ENCODE measurements around the gene RBBP5.

- TF ChIP-seq RAD21 (IDR thresholded peaks at IDR 0.05; ENCODE audit: low read depth), result no peak
- no peak for TF ChIP-seq EP300 (IDR thresholded peaks at IDR 0.05; ENCODE audit: borderline replicate concordance)
- no peak for TF ChIP-seq MAX (IDR thresholded peaks at IDR 0.05)
- TF ChIP-seq REST (IDR thresholded peaks at IDR 0.05; ENCODE audit: low read depth), result no peak
- TF ChIP-seq YY1 (IDR thresholded peaks at IDR 0.05; ENCODE audit: low read depth), result no peak
- TF ChIP-seq CREB1 (IDR thresholded peaks at IDR 0.05; ENCODE audit: low read depth), result no peak
Measured at GRCh38 chr1:205082431-205082830, 39.3 kb downstream of the RBBP5 start.
